ENCODE data around the gene SGK1. TPM values are rescaled to one million over a fixed set of nuclear protein-coding genes. Genes with fewer than 3 reads are reported as not detected.
"Not testable (repeated sequence)": the region's sequence is repeated elsewhere in the genome, so short reads cannot be mapped to it uniquely, and the experiment has no call there.

Gene SGK1
- total RNA-seq, 1 donor from 2014 or later: 36.4 TPM

DNA sequence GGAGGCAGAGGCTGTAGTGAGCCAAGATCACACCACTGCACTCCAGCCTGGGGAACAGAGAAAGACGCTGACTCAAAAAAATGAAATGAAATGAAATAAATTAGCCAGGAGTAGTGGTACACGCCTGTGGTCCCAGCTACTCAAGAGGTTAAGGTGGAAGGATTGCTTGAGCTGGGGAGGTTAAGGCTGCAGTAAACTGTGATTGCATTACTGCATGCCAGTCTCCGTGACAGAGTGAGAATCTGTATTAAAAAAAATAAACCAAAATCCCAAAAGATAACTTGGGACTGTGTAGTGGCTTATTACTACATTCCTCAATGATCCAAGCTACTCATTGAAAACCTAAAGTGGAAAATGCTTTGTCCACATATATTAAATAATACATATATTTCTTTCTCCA is 87.0 kb downstream of the SGK1 start:
- H3K4me1 Mint-ChIP-seq: peaks cover 16% of the 10 kb centered on the region
- no peak overlapping the region for H3K4me3 Mint-ChIP-seq

DNA sequence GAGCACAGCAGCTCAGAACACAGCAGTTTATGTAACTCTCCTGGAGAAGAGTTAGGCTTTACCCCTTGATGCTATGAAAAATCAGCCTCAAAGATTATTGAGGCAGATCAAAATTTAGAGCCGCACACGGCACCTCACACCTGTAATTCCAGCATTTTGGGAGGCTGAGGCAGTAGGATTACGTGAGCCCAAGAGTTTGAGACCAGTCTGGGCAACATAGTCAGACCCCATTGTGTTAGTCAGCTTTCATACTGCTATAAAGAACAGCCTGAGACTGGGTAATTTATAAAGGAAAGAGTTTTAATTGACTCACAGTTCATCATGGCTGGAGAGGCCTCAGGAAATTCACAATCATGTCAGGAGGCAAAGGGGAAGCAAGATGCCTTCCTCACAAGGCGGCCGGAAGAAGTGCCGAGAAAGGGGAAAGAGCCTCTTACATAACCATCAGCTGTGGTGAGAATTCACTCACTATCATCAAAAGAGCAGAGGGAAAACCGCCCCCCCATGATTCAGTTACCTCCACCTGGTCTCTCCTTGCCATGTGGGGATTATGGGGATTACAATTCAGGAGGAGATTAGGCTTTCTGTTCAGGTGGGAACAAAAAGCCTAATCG is 87.7 kb downstream of the SGK1 start:
- no peaks in the 10 kb centered on the region for H3K36me3 Mint-ChIP-seq (ENCODE audit: low read depth)
- H3K27ac Mint-ChIP-seq: no peak overlapping the region
- H3K9me3 Mint-ChIP-seq: peaks cover 3% of the 10 kb centered on the region
- H3K4me1 Mint-ChIP-seq: peaks cover 12% of the 10 kb centered on the region
- DNase-seq: no peak
- no peak overlapping the region for H3K4me3 Mint-ChIP-seq
- intact Hi-C loops (cut with micrococcal nuclease): no loop called here
- no peaks in the 10 kb centered on the region for H3K27me3 Mint-ChIP-seq

More for the DNA sequence above, 87.0 kb downstream of the SGK1 start:
- peaks cover 3% of the 10 kb centered on the region for H3K9me3 Mint-ChIP-seq
- no peaks in the 10 kb centered on the region for H3K36me3 Mint-ChIP-seq (ENCODE audit: low read depth)
- H3K27me3 Mint-ChIP-seq: no peaks in the 10 kb centered on the region
- intact Hi-C loops (cut with micrococcal nuclease): no loop called here
- no peak overlapping the region for H3K27ac Mint-ChIP-seq
- DNase-seq: no peak

DNA sequence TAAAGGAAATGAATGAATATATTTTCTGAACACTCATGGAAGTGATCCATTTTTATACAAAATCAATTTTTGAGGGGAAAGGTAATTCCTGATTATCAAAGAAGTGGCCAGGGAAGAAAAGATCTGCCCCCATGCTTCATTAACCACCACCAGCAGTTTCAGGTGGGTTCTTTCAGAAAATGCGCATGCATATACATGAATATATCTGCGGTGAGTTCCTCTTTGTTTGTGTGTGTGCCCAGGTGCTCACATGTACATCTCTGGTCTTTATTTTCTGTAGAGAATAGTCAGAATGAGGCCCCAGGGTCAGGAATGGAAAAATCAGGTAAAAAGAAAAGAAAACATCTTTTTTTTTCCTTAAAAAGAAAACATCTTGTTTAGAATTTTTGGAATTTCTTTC is 88.4 kb downstream of the SGK1 start:
- H3K27me3 Mint-ChIP-seq: no peaks in the 10 kb centered on the region
- intact Hi-C loops (cut with micrococcal nuclease): no loop called here
- H3K9me3 Mint-ChIP-seq: peaks cover 3% of the 10 kb centered on the region
- no peak for DNase-seq
- no peak overlapping the region for H3K27ac Mint-ChIP-seq
- no peaks in the 10 kb centered on the region for H3K36me3 Mint-ChIP-seq (ENCODE audit: low read depth)
- H3K4me1 Mint-ChIP-seq: peaks cover 7% of the 10 kb centered on the region
- no peak overlapping the region for H3K4me3 Mint-ChIP-seq

DNA sequence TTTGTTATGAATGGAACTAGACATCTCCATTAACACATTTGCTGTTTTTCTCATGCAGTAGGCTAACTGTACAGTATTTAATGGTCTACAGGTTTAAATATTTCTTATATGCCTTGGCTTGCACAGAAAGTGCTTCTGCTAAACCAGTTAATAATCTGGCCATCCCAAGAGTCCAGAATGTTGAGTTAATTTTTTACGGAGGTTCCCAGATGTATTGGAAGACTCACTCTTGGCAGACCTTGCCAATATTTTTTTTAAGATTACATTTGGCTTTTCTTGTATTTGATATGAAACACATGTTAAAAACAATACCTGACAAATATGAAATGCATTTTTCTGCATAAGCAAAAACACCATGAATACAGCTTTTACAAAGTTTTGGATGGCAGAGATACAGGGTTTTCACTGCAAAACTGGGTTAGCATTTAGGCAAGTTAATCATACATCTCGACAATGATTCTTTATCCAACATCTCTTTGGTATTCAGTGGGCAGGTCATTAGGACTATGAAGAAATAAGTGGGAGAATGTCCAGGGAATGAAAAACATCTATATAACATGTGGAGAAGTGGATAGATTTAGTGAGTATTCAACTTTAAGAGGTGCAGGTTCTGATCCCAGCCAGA is 94.0 kb downstream of the SGK1 start:
- Mint-ChIP-seq H3K9me3 (no peaks in the 10 kb centered on the region), H3K36me3 (ENCODE audit: low read depth) (no peaks in the 10 kb centered on the region), H3K27ac (no peak overlapping the region), H3K4me1 (no peaks in the 10 kb centered on the region), H3K4me3 (no peak overlapping the region), H3K27me3 (no peaks in the 10 kb centered on the region)
- intact Hi-C loops (cut with micrococcal nuclease): no loop called here
- DNase-seq: no peak

DNA sequence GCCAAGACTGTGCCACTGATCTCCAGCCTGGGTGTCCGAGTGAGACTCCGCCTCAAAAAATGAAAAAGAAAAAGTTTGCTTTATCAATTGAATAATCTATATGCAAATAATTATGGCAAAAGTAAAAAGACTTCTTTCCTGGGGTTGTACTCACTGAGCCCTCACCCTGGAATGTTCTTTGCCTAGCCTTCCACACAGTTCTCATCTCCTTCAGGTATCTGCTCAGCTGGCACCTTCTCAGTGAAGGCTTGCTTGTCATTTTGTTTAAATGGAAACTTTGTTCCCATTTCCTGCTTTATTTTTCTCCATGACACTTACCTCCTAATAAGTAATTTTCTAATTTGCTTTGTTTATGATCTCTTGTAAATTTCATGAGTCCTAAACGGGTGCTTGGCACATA is 96.7 kb downstream of the SGK1 start:
- no peak overlapping the region for H3K27ac Mint-ChIP-seq
- intact Hi-C loops (cut with micrococcal nuclease): no loop called here
- no peaks in the 10 kb centered on the region for H3K27me3 Mint-ChIP-seq
- H3K4me1 Mint-ChIP-seq: peaks cover 4% of the 10 kb centered on the region
- peaks cover 5% of the 10 kb centered on the region for H3K9me3 Mint-ChIP-seq
- no peak overlapping the region for H3K4me3 Mint-ChIP-seq
- H3K36me3 Mint-ChIP-seq (ENCODE audit: low read depth): no peaks in the 10 kb centered on the region
- no peak for DNase-seq

DNA sequence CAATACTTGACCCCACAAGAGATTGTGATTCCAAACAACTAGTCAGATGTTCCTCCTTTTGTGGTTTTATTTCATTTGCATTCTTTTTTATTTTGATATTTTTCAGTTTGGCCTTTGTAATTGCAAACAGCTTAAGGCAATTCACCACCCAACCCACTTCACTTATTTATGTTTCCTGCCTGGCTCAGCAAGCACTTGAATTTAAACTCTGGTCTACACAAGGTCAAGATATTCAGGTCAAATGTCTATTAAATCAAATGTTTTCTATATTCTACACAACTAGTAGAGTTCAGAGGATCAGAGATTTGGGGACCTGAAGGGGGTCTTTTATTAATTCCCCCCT is 100.1 kb downstream of the SGK1 start:
- H3K27ac Mint-ChIP-seq: no peak overlapping the region
- peaks cover 4% of the 10 kb centered on the region for H3K4me1 Mint-ChIP-seq
- H3K4me3 Mint-ChIP-seq: no peak overlapping the region
- intact Hi-C loops (cut with micrococcal nuclease): no loop called here
- no peak for DNase-seq
- H3K27me3 Mint-ChIP-seq: no peaks in the 10 kb centered on the region
- H3K9me3 Mint-ChIP-seq: peaks cover 6% of the 10 kb centered on the region
- no peaks in the 10 kb centered on the region for H3K36me3 Mint-ChIP-seq (ENCODE audit: low read depth)

DNA sequence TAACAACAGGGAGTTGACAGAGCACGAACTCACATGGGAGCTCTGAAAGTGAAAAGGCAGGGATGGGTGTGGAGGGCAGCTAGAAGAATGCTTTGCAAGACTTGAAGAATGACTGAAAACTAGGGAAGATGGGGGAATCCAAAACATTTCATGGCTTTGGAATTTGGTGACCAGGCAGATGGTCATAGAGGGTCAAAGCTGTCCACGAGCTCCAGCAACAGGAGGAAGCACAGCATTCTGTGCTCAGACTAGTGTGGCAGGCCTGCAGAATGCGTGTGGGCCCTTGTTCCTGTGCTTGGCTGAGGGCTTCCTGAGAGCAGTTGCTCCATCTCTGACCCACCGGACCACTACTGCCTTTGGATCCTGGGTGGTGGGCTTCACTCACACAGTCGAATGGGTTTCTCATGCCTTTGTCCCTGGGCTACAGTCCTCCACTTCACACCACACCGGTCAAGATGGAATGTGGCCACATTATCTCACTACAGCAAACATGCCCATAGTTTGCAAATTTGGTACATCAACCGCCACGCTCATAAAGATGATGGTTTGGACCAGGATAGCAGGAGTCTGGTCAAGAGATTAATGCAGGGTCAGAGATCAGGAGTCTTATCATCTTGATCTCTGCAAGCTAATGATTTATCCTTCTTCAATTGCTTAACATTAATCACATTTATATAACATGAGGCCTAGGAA is 100.7 kb downstream of the SGK1 start:
- intact Hi-C loops (cut with micrococcal nuclease): no loop called here
- Mint-ChIP-seq H3K36me3 (ENCODE audit: low read depth) (no peaks in the 10 kb centered on the region), H3K4me1 (peaks cover 4% of the 10 kb centered on the region), H3K27ac (no peak overlapping the region), H3K27me3 (no peaks in the 10 kb centered on the region), H3K4me3 (no peak overlapping the region), H3K9me3 (peaks cover 6% of the 10 kb centered on the region)
- no peak for DNase-seq

DNA sequence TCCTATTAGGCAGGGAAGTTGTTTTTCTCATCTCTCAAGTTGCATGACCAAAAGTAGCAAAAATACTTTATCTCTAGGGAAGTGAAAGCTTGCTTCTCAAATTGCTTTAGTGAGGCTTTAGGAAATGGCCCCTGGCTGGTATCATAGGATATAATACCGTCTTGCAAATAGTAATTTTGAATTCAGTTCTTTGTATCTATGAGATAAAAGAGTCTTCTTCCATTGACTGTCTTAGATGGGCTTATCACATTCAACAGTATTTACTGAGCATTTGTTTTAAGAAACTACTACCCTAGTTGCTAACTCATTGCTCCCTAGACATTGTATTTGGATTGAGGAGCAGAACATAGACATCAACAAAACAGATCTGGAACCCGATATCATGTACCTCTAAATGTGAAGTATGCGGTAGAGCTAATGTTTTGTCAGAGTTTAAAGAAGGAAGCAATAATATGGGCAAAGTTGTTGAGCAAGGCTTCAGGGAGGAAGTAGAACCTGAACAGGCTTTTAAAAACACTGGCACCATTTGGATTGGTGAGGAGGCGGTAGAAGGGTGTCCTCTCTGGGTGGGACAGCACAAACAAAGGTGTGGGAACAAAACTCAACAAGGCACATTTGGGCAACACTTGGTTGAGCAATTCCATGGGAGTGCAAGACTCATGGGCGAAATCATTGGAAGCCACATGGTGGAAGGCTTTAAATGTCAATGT is 101.5 kb downstream of the SGK1 start:
- peak overlapping the region; percentile 51 for H3K27ac Mint-ChIP-seq

DNA sequence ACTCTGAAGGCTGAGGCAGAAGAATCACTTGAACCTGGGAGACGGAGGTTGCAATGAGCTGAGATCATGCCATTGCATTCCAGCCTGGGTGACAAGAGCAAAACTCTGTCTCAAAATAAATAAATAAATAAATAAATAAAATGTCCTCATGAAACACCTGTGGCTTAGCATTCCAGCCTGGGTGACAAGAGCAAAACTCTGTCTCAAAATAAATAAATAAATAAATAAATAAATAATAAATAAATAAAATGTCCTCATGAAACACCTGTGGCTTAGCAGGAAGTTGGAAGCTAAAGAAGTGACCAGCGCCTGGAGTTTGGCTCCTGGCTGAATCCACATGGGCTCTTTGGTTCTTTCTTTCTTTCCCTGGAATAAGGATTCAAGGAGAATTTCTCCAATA is 104.5 kb downstream of the SGK1 start:
- H3K4me1 Mint-ChIP-seq; H3K27me3 Mint-ChIP-seq; DNase-seq; H3K4me3 Mint-ChIP-seq; intact Hi-C loops (cut with micrococcal nuclease); H3K27ac Mint-ChIP-seq; H3K36me3 Mint-ChIP-seq (ENCODE audit: low read depth); H3K9me3 Mint-ChIP-seq: not testable (repeated sequence)

More for the DNA sequence above, 101.5 kb downstream of the SGK1 start:
- no peak for DNase-seq
- Mint-ChIP-seq H3K4me1 (peaks cover 4% of the 10 kb centered on the region), H3K36me3 (ENCODE audit: low read depth) (no peaks in the 10 kb centered on the region), H3K9me3 (peaks cover 6% of the 10 kb centered on the region), H3K4me3 (no peak overlapping the region), H3K27me3 (no peaks in the 10 kb centered on the region)
- intact Hi-C loops (cut with micrococcal nuclease): no loop called here

DNA sequence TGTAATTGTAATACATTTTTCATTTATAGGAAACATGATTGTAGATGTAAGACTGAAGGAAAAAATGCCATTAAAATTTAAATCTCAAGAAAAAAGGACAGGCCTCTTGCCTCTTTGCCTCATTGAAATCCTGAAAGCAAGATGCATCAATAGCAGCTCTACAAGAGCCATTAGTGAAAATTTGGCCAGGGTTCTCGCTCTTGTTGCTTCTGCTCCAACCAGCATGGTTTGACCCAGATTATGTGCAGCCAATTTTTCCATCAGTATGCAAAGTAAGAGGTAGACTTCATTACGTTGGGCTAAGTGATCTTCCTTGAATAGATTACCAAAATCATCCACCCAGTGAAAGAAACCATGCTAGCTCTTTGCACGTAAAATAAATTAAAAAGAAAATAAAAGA is 106.6 kb downstream of the SGK1 start:
- intact Hi-C loops (cut with micrococcal nuclease): no loop called here
- Mint-ChIP-seq H3K36me3 (ENCODE audit: low read depth) (no peaks in the 10 kb centered on the region), H3K4me1 (no peaks in the 10 kb centered on the region)

DNA sequence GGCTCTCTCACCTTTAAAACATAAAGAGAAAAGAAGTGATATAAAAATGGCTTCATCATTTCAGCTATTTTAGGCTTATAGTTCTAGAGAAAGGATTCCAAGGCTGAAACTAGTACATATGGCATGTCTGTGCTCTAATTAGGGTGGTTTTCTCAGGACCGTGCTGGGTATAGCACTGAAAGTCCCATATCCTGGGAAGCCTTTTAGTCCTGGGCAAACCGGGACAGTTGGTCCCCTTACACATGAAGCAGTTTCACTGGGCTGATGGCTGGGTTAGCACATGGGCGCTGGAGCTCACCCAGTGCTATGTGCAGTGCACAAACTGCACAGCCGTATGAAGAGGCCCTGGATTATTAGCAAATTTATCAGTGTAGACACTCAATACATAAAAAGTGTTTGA is 110.5 kb downstream of the SGK1 start:
- no peak for DNase-seq
- H3K9me3 Mint-ChIP-seq: peaks cover 8% of the 10 kb centered on the region
- peaks cover 2% of the 10 kb centered on the region for H3K4me1 Mint-ChIP-seq
- H3K36me3 Mint-ChIP-seq (ENCODE audit: low read depth): peaks cover 6% of the 10 kb centered on the region
- H3K4me3 Mint-ChIP-seq: no peak overlapping the region
- no peak overlapping the region for H3K27ac Mint-ChIP-seq
- intact Hi-C loops (cut with micrococcal nuclease): no loop called here
- peaks cover 1% of the 10 kb centered on the region for H3K27me3 Mint-ChIP-seq

More for the DNA sequence above, 106.6 kb downstream of the SGK1 start:
- no peak overlapping the region for H3K27ac Mint-ChIP-seq
- peaks cover 2% of the 10 kb centered on the region for H3K9me3 Mint-ChIP-seq
- DNase-seq: no peak
- no peak overlapping the region for H3K4me3 Mint-ChIP-seq
- no peaks in the 10 kb centered on the region for H3K27me3 Mint-ChIP-seq

DNA sequence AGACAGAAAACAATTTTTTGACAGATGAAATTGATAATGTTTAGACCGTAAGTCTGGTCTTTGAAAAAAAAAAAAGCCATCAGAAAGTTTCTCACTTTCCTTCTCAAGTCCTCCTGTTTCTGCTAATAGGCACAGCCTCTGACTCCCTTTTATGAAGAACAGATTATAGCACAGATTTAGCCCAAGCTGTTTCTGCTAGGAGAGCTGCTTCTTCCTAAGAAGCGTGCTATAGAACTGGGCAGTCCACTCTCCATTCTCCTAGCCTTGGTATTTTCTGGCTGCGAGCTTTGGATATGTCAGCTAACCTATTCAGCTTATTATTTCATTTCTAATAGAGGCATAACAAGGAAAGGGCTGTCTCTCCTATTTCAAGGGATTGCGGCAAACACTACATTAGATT is 112.5 kb downstream of the SGK1 start:
- H3K4me3 Mint-ChIP-seq: no peak overlapping the region
- H3K27me3 Mint-ChIP-seq: peaks cover 1% of the 10 kb centered on the region
- H3K36me3 Mint-ChIP-seq (ENCODE audit: low read depth): peaks cover 6% of the 10 kb centered on the region
- peaks cover 3% of the 10 kb centered on the region for H3K4me1 Mint-ChIP-seq
- DNase-seq: no peak
- peaks cover 8% of the 10 kb centered on the region for H3K9me3 Mint-ChIP-seq
- H3K27ac Mint-ChIP-seq: no peak overlapping the region
- intact Hi-C loops (cut with micrococcal nuclease): no loop called here

DNA sequence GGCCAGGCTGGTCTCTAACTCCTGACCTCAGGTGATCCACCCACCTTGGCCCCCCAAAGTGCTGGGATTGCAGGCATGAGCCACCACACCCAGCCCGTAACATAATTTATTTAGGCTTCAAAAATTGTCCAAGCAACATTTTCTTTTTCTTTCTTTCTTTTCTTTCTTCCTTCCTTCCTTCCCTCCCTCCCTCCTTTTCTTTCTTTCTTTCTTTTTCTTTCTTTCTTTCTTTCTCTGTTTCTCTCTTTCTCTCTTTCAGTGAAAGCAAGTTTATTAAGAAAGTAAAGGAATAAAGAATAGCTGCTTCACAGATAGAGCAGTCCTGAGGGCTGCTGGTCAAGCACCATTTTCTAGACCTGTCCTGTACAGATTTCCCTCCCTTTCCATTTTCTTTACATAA is 113.2 kb downstream of the SGK1 start:
- H3K36me3 Mint-ChIP-seq (ENCODE audit: low read depth); H3K27me3 Mint-ChIP-seq; H3K4me1 Mint-ChIP-seq; H3K27ac Mint-ChIP-seq; DNase-seq; H3K9me3 Mint-ChIP-seq; intact Hi-C loops (cut with micrococcal nuclease); H3K4me3 Mint-ChIP-seq: not testable (repeated sequence)

DNA sequence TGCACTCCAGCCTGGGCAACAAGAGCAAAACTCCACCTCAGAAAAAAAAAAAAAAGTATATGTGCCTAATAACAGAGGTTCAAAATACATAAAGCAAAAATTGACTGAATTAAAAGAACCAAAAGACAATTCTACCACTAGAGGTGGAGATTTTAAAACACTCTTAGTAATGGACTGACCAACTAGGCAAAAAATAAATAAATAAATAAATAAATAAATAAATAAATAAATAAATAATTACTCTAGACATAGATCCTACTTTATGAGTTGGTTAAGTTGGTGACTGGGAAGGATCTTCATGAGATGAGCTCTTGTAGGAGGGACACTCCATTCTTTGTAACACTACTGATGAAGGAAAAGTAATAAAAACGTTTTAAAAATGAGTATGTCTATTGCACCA is 113.9 kb downstream of the SGK1 start:
- Mint-ChIP-seq H3K36me3 (ENCODE audit: low read depth) (peaks cover 6% of the 10 kb centered on the region), H3K27me3 (peaks cover 1% of the 10 kb centered on the region), H3K27ac (no peak overlapping the region), H3K4me3 (no peak overlapping the region), H3K4me1 (peaks cover 9% of the 10 kb centered on the region), H3K9me3 (peaks cover 8% of the 10 kb centered on the region)
- intact Hi-C loops (cut with micrococcal nuclease): no loop called here
- no peak for DNase-seq

All from activated CD4-positive, alpha-beta T cell treated with anti-CD3 and anti-CD28 coated beads, Interleukin-2, amount 10 ng/mL, durations not matched to agents 24 days and 14 days (primary cell).